IMR-90 (cell line): ENCODE data around the gene MAP3K19.

Experiments
- CTCF ChIP-seq: conservative IDR thresholded peaks from 2 replicates; pipeline ENCODE4 v1.5.1; 2012; ENCODE audit warnings: mild to moderate bottlenecking, low read depth, low read length, improper control_type of control experiment
- RFX5 ChIP-seq: IDR thresholded peaks from 2 replicates; pipeline ENCODE4 v1.8.0; 2012; ENCODE audit warnings: low read depth, mild to moderate bottlenecking, low read length, moderate library complexity

- TF ChIP-seq RFX5 (no peak), CTCF (no peak)
These were observed 44.4 kb downstream of the MAP3K19 start for GRCh38 chr2:135002836-135003235.
